IMR-90 (cell line): ENCODE results near the gene ACAD11. TPM values are rescaled to one million over a fixed set of nuclear protein-coding genes. Genes with fewer than 3 reads are reported as not detected.

Experiments
- ATAC-seq: fragments of 200-7000 bp; cut with Tn5 transposase; 2 replicates; pipeline ENCODE4 v1.9.1; 2020; ENCODE audit warnings: low read depth, mild to moderate bottlenecking, moderate library complexity
- BruUV-seq: library from RNA; stranded (reverse); fragments of 400-500 nt; replicated peaks from 2 replicates; lab custom pipeline; 2021; lab: Mats Ljungman, UMichigan
- CTCF ChIA-PET: fragments of 300-600 bp; formaldehyde crosslinking; extraction: SDS; loops from one replicate; lab custom pipeline; 2021; ENCODE audit warnings: antibody characterized with exemption; lab: Yijun Ruan, JAX
- POLR2A ChIA-PET: fragments of 300-600 bp; sonication (Branson Sonifier 250); formaldehyde crosslinking; loops from one replicate; lab custom pipeline; 2022; ENCODE audit warnings: antibody characterized with exemption; ENCODE audit not compliant: unreplicated experiment; lab: Charles Lee
- DNase-seq: peaks from one replicate; pipeline ENCODE4 v3.0.0; 2013
- H2AFZ ChIP-seq: replicated peaks from 2 replicates; pipeline ENCODE3; 2013; ENCODE audit warnings: low read length, mild to moderate bottlenecking; ENCODE audit not compliant: poor library complexity
- H2AK5ac ChIP-seq: 2 replicates; pipeline ENCODE4 v1.6.1; 2013; ENCODE audit warnings: low read depth, low read length, inconsistent platforms
- H2AK9ac ChIP-seq: replicated peaks from 2 replicates; pipeline ENCODE3; 2013; ENCODE audit warnings: mild to moderate bottlenecking, low read depth, low read length, moderate library complexity; ENCODE audit not compliant: poor library complexity
- H2BK120ac ChIP-seq: 2 replicates; pipeline ENCODE4 v1.6.1; 2013; ENCODE audit warnings: low read depth, low read length, inconsistent platforms
- H2BK15ac ChIP-seq: 3 replicates; pipeline ENCODE4 v1.6.1; 2013; ENCODE audit warnings: low read depth, low read length, inconsistent platforms
- H2BK20ac ChIP-seq: 2 replicates; pipeline ENCODE4 v1.6.1; 2013; ENCODE audit warnings: low read depth, mild to moderate bottlenecking, inconsistent platforms, low read length, moderate library complexity
- H2BK5ac ChIP-seq: 2 replicates; pipeline ENCODE4 v1.6.1; 2013; ENCODE audit warnings: mild to moderate bottlenecking, low read depth, low read length, inconsistent platforms; ENCODE audit not compliant: poor library complexity, severe bottlenecking
- H3K14ac ChIP-seq: replicated peaks from 2 replicates; pipeline ENCODE4 v1.6.1; 2013; ENCODE audit warnings: low read depth, low read length, inconsistent platforms
- H3K18ac ChIP-seq: 2 replicates; pipeline ENCODE4 v1.6.1; 2013; ENCODE audit warnings: low read depth, low read length, control low read depth
- H3K23ac ChIP-seq: 2 replicates; pipeline ENCODE4 v1.6.1; 2013; ENCODE audit warnings: low read depth, low read length, inconsistent platforms
- H3K27ac ChIP-seq: 2 replicates; pipeline ENCODE4 v1.5.1; 2013; ENCODE audit warnings: mild to moderate bottlenecking, control low read depth, low read length; ENCODE audit not compliant: insufficient read depth
- H3K27me3 ChIP-seq: 2 replicates; pipeline ENCODE4 v1.6.1; 2013; ENCODE audit warnings: low read length; ENCODE audit not compliant: control insufficient read depth, insufficient read depth
- H3K36me3 ChIP-seq: 2 replicates; pipeline ENCODE4 v1.6.1; 2013; ENCODE audit warnings: low read length, mixed read lengths; ENCODE audit not compliant: control insufficient read depth, insufficient read depth
- H3K4ac ChIP-seq: 2 replicates; pipeline ENCODE4 v1.6.1; 2013; ENCODE audit warnings: low read depth, low read length, inconsistent platforms
- H3K4me1 ChIP-seq: 2 replicates; pipeline ENCODE4 v1.6.1; 2013; ENCODE audit warnings: low read length, mixed read lengths; ENCODE audit not compliant: control insufficient read depth, insufficient read depth
- H3K4me2 ChIP-seq: 2 replicates; pipeline ENCODE4 v1.6.1; 2013; ENCODE audit warnings: low read depth, mild to moderate bottlenecking, control low read depth, low read length, moderate library complexity
- H3K4me3 ChIP-seq: 2 replicates; pipeline ENCODE4 v1.5.1; 2013; ENCODE audit warnings: low read depth, mild to moderate bottlenecking, control low read depth, low read length, moderate library complexity; ENCODE audit not compliant: insufficient read depth
- H3K56ac ChIP-seq: 2 replicates; pipeline ENCODE4 v1.6.1; 2013; ENCODE audit warnings: low read length, inconsistent platforms; ENCODE audit not compliant: insufficient read depth; ENCODE audit errors: extremely low read depth
- H3K79me1 ChIP-seq, 2 experiments: 2 replicates each; pipeline ENCODE4 v1.6.1; 2013; ENCODE audit warnings: low read length in 2 of 2, inconsistent platforms in 1 of 2, low read depth in 1 of 2
- H3K9ac ChIP-seq: 2 replicates; pipeline ENCODE4 v1.6.1; 2013; ENCODE audit warnings: low read depth, low read length, control low read depth
- H3K9me1 ChIP-seq: 2 replicates; pipeline ENCODE4 v1.6.1; 2013; ENCODE audit warnings: low read length, inconsistent platforms; ENCODE audit not compliant: insufficient read depth
- H3K9me3 ChIP-seq: 2 replicates; pipeline ENCODE4 v1.6.1; 2013; ENCODE audit warnings: low read length; ENCODE audit not compliant: control insufficient read depth, insufficient read depth
- H4K20me1 ChIP-seq: 2 replicates; pipeline ENCODE4 v1.6.1; 2013; ENCODE audit warnings: low read length, inconsistent platforms; ENCODE audit not compliant: insufficient read depth
- H4K5ac ChIP-seq: 2 replicates; pipeline ENCODE4 v1.6.1; 2013; ENCODE audit warnings: mild to moderate bottlenecking, low read depth, low read length, control low read depth
- H4K8ac ChIP-seq, 2 experiments: 2 replicates each; pipeline ENCODE4 v1.6.1; 2013; ENCODE audit warnings: low read depth in 2 of 2, low read length in 2 of 2, control low read depth in 1 of 2, inconsistent platforms in 1 of 2
- H4K91ac ChIP-seq: 2 replicates; pipeline ENCODE4 v1.6.1; 2013; ENCODE audit warnings: low read depth, low read length, inconsistent platforms; ENCODE audit not compliant: insufficient read depth
- BHLHE40 ChIP-seq: fragments of 150-350 bp; IDR thresholded peaks from 2 replicates; pipeline ENCODE4 v1.6.1; 2016; ENCODE audit warnings: mild to moderate bottlenecking, low read depth, low read length
- CEBPB ChIP-seq: IDR thresholded peaks from 2 replicates; pipeline ENCODE4 v1.6.1; 2012; ENCODE audit warnings: low read depth, low read length, improper control_type of control experiment
- CHD1 ChIP-seq: IDR thresholded peaks from 2 replicates; pipeline ENCODE4 v1.6.1; 2012; ENCODE audit warnings: low read depth, low read length, improper control_type of control experiment
- CTCF ChIP-seq: conservative IDR thresholded peaks from 2 replicates; pipeline ENCODE4 v1.5.1; 2012; ENCODE audit warnings: mild to moderate bottlenecking, low read depth, low read length, improper control_type of control experiment
- ELK1 ChIP-seq: fragments of 150-350 bp; IDR thresholded peaks from 2 replicates; pipeline ENCODE4 v1.6.1; 2016; ENCODE audit warnings: low read depth, mild to moderate bottlenecking, low read length, moderate library complexity, borderline replicate concordance
- FOS ChIP-seq: fragments of 150-350 bp; IDR thresholded peaks from 2 replicates; pipeline ENCODE4 v1.6.1; 2016; ENCODE audit warnings: low read depth, low read length
- MAFK ChIP-seq: IDR thresholded peaks from 2 replicates; pipeline ENCODE4 v1.6.1; 2012; ENCODE audit warnings: low read depth, low read length, improper control_type of control experiment
- MAZ ChIP-seq: IDR thresholded peaks from 2 replicates; pipeline ENCODE4 v1.6.1; 2012; ENCODE audit warnings: low read depth, mild to moderate bottlenecking, low read length, improper control_type of control experiment, moderate library complexity, borderline replicate concordance
- MXI1 ChIP-seq: IDR thresholded peaks from 2 replicates; pipeline ENCODE4 v1.6.1; 2012; ENCODE audit warnings: low read depth, mild to moderate bottlenecking, low read length, moderate library complexity, borderline replicate concordance
- NFE2L2 ChIP-seq: fragments of 150-350 bp; IDR thresholded peaks from 2 replicates; pipeline ENCODE4 v1.6.1; 2016; ENCODE audit warnings: low read depth, mild to moderate bottlenecking, low read length
- POLR2A ChIP-seq: IDR thresholded peaks from 2 replicates; pipeline ENCODE4 v1.6.1; 2012; ENCODE audit warnings: mild to moderate bottlenecking, low read depth, low read length
- RAD21 ChIP-seq: IDR thresholded peaks from 2 replicates; pipeline ENCODE4 v1.6.1; 2012; ENCODE audit warnings: low read length, improper control_type of control experiment
- RCOR1 ChIP-seq: IDR thresholded peaks from 2 replicates; pipeline ENCODE4 v1.6.1; 2012; ENCODE audit warnings: mild to moderate bottlenecking, low read length, improper control_type of control experiment; ENCODE audit not compliant: insufficient replicate concordance
- RFX5 ChIP-seq: IDR thresholded peaks from 2 replicates; pipeline ENCODE4 v1.8.0; 2012; ENCODE audit warnings: low read depth, mild to moderate bottlenecking, low read length, moderate library complexity
- SMC3 ChIP-seq: fragments of 150-350 bp; IDR thresholded peaks from 2 replicates; pipeline ENCODE4 v1.6.1; 2016; ENCODE audit warnings: low read depth, mild to moderate bottlenecking, antibody characterized with exemption, low read length, moderate library complexity
- WGBS, 2 experiments: methylation state at CpG; one replicate each; pipeline versions ENCODE4 v1.1.5 to v1.1.7; 2013; ENCODE audit warnings: missing lambda C conversion rate in 2 of 2; ENCODE audit not compliant: insufficient read length in 1 of 2; ENCODE audit errors: extremely low coverage in 2 of 2; 5-methylcytosine and 5-hydroxymethylcytosine counted together
- dilution Hi-C: fragments of 300-500 bp; cut with HindIII; formaldehyde crosslinking; loops from one replicate; pipeline ENCODE4 v1.14.3; 2018; ENCODE audit warnings: low sequenced_read_pairs; ENCODE audit not compliant: unreplicated experiment
- in situ Hi-C: fragments of 300-500 bp; cut with MboI; formaldehyde crosslinking; loops from 3 replicates; pipeline ENCODE4 v1.14.3; 2019; ENCODE audit warnings: low sequenced_read_pairs, inconsistent platforms, mixed read lengths
- intact Hi-C: fragments of 100-400 bp; cut with micrococcal nuclease; formaldehyde crosslinking; loops from 2 replicates; pipeline ENCODE4 v1.10.0; 2022
- polyA plus RNA-seq, 3 experiments: library from polyadenylated mRNA; depleted of rRNA; stranded (reverse); fragments of >200 nt; gene quantifications; 2 replicates each; pipeline ENCODE4 v1.2.3, GENCODE V29; 2012; ENCODE audit warnings: low replicate concordance in 1 of 3
- total RNA-seq: library from RNA; depleted of rRNA; stranded (reverse); fragments of >200 nt; gene quantifications from 2 replicates; pipeline ENCODE4 v1.2.3, GENCODE V29; 2012
- TF ChIP-seq, protein P1 (sequence below): fragments of 150-350 bp; IDR thresholded peaks from 2 replicates; pipeline ENCODE4 v1.6.1; 2017; ENCODE audit warnings: mild to moderate bottlenecking, antibody characterized with exemption, low read length, low read depth

The ACAD11 gene
- total and polyA plus RNA-seq, 2 of the 4 experiments (the other 2 are of a cell fraction): 16.0 to 18.8 TPM

DNA sequence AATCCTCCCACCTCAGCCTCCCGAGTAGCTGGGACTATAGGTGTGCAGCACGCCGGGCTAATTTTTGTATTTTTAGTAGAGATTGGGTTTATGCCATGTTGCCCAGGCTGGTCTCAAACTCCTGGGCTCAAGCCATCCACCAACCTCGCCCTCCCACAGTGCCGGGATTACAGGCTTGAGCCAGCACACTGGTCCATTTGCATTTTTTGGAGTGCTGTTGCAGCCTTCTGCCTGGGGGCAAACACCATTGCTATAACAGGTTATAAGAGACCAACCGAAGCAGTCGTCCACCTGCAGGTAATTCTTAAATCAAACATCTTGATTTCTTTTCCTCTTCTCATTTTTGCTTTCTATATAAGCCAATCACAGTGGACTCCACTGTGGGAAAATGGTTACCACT is 34.8 kb downstream of the ACAD11 start:
- Histone ChIP-seq H4K20me1 (no peaks in the 10 kb centered on the region), H2BK15ac (0 out of 3 replicates have a peak overlapping the region, but pooled peaks have one; percentile 68), H3K9me3 (peaks cover 3% of the 10 kb centered on the region; the same call in 1 of the 2 replicates), H3K18ac (peak overlapping the region; percentile 1; the same call in 1 of the 2 replicates), H3K4ac (peak overlapping the region; percentile 72; the same call in 1 of the 2 replicates), H3K4me3 (no peak overlapping the region), H2AFZ (no peak overlapping the region), H3K9ac (no peak overlapping the region), H4K91ac (no peak overlapping the region), H2AK5ac (peak overlapping the region; percentile 81), H3K79me1 (peaks cover 0 to 8% of the 10 kb centered on the region in 2 experiments; a peak in 2 of 4 replicates), H3K27ac (no peak overlapping the region), H4K5ac (peak overlapping the region; percentile 9; the same call in 1 of the 2 replicates), H3K4me2 (no peak overlapping the region), H2BK5ac (peak overlapping the region; percentile 5), H3K36me3 (peaks cover 8% of the 10 kb centered on the region), H3K14ac (0 out of 2 replicates have a peak overlapping the region, but pooled peaks have one; percentile 37), H3K4me1 (peaks cover 4% of the 10 kb centered on the region), H3K56ac (no peak overlapping the region), H2AK9ac (no peak overlapping the region), H3K23ac (0 out of 2 replicates have a peak overlapping the region, but pooled peaks have one; percentile 11), H3K9me1 (peaks cover 6% of the 10 kb centered on the region; the same call in 1 of the 2 replicates), H4K8ac (peak overlapping the region in 1 of 2 experiments; percentile 44; a peak in 1 of 4 replicates), H2BK120ac (peak overlapping the region; percentile 59), H2BK20ac (peak overlapping the region; percentile 79), H3K27me3 (no peaks in the 10 kb centered on the region)
- no peak for DNase-seq
- no CpG with 5 or more reads among the region's 7 CpGs for WGBS, 2 experiments
- in situ Hi-C loops (loop anchor here (25.0 kb wide), 1 partner anchor 362 kb away; no protein-coding TSS in a partner anchor), dilution Hi-C loops (loop anchor here (25.0 kb wide), 1 partner anchor 87 kb away; no protein-coding TSS in a partner anchor), intact Hi-C loops (no loop called here)
- ATAC-seq: no peak
- TF ChIP-seq RCOR1 (no peak), BHLHE40 (no peak), POLR2A (no peak), CHD1 (no peak), CTCF (no peak), CEBPB (no peak), FOS (no peak), SMC3 (no peak), RFX5 (no peak), ELK1 (no peak), MAFK (no peak), MXI1 (no peak), NFE2L2 (no peak), MAZ (no peak), RAD21 (no peak)
- TF ChIP-seq, protein P1, sequence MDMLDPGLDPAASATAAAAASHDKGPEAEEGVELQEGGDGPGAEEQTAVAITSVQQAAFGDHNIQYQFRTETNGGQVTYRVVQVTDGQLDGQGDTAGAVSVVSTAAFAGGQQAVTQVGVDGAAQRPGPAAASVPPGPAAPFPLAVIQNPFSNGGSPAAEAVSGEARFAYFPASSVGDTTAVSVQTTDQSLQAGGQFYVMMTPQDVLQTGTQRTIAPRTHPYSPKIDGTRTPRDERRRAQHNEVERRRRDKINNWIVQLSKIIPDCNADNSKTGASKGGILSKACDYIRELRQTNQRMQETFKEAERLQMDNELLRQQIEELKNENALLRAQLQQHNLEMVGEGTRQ: no peak
- POLR2A ChIA-PET: no interaction called here
- no TSS peak for BruUV-seq
- CTCF ChIA-PET: no interaction called here
